Smooth muscle cell (in vitro differentiated cells): ENCODE results near the gene ZSCAN5A. TPM values are rescaled to one million over a fixed set of nuclear protein-coding genes. Genes with fewer than 3 reads are reported as not detected.

Experiments used
- DNase-seq: peaks from one replicate; lab custom pipeline; 2025; ENCODE audit not compliant: unreplicated experiment; lab: John Stamatoyannopoulos, UW
- H2AFZ ChIP-seq: fragments of 200-600 bp; sonication (generic); 2 replicates; pipeline ENCODE4 v1.6.0; 2016; ENCODE audit warnings: antibody characterized with exemption, low read depth, mild to moderate bottlenecking
- H3F3A ChIP-seq: fragments of 200-600 bp; sonication (generic); 2 replicates; pipeline ENCODE4 v1.6.0; 2017; ENCODE audit warnings: antibody characterized with exemption, low read depth
- H3K27ac ChIP-seq: fragments of 200-600 bp; sonication (generic); 2 replicates; pipeline ENCODE4 v1.5.1; 2016; ENCODE audit warnings: low read depth, mild to moderate bottlenecking
- H3K27me3 ChIP-seq: fragments of 200-600 bp; sonication (generic); 2 replicates; pipeline ENCODE4 v1.6.1; 2016; ENCODE audit warnings: low read depth, mild to moderate bottlenecking
- H3K36me3 ChIP-seq: fragments of 200-600 bp; sonication (generic); 2 replicates; pipeline ENCODE4 v1.5.1; 2016; ENCODE audit warnings: low read depth
- H3K4me1 ChIP-seq: fragments of 200-600 bp; sonication (generic); 2 replicates; pipeline ENCODE4 v1.5.1; 2016; ENCODE audit warnings: low read depth
- H3K4me2 ChIP-seq: fragments of 200-600 bp; sonication (generic); 2 replicates; pipeline ENCODE4 v1.6.0; 2016; ENCODE audit warnings: mild to moderate bottlenecking
- H3K4me3 ChIP-seq: fragments of 200-600 bp; sonication (generic); 2 replicates; pipeline ENCODE4 v1.5.1; 2016; ENCODE audit warnings: mild to moderate bottlenecking
- H3K79me2 ChIP-seq: fragments of 200-600 bp; sonication (generic); 2 replicates; pipeline ENCODE4 v1.6.0; 2016; ENCODE audit warnings: low read depth, mild to moderate bottlenecking
- H3K9ac ChIP-seq: fragments of 200-600 bp; sonication (generic); 2 replicates; pipeline ENCODE4 v1.6.0; 2016; ENCODE audit warnings: low read depth
- H3K9me3 ChIP-seq: fragments of 200-600 bp; sonication (generic); replicated peaks from 2 replicates; pipeline ENCODE4 v1.5.1; 2016; ENCODE audit warnings: low read depth
- H4K20me1 ChIP-seq: fragments of 200-600 bp; sonication (generic); 2 replicates; pipeline ENCODE4 v1.6.0; 2016; ENCODE audit warnings: low read depth
- WGBS: methylation state at CpG from one replicate; pipeline ENCODE4 v1.1.7; 2016; ENCODE audit warnings: low lambda C conversion rate; 5-methylcytosine and 5-hydroxymethylcytosine counted together
- polyA plus RNA-seq: library from polyadenylated mRNA; unstranded; fragments of >200 nt; fragmentation: Nextera tagmentation; extraction: Ambion mirVana; gene quantifications from 2 replicates; pipeline ENCODE4 v1.2.1, GENCODE V29; 2016
- total RNA-seq: library from RNA; depleted of rRNA; stranded (reverse); fragments of >200 nt; gene quantifications from 2 replicates; pipeline ENCODE4 v1.2.3, GENCODE V29; 2014
- TF ChIP-seq, protein P1 (sequence below): fragments of 200-600 bp; sonication (generic); IDR thresholded peaks from 2 replicates; pipeline ENCODE4 v1.5.1; 2017; ENCODE audit warnings: borderline replicate concordance, mild to moderate bottlenecking, antibody characterized with exemption; ENCODE audit not compliant: insufficient read depth, poor library complexity, severe bottlenecking

Gene ZSCAN5A
- total RNA-seq, result 4.7 and 7.4 TPM in 2 replicates
- polyA plus RNA-seq, result 5.3 and 11.0 TPM in 2 replicates

DNA sequence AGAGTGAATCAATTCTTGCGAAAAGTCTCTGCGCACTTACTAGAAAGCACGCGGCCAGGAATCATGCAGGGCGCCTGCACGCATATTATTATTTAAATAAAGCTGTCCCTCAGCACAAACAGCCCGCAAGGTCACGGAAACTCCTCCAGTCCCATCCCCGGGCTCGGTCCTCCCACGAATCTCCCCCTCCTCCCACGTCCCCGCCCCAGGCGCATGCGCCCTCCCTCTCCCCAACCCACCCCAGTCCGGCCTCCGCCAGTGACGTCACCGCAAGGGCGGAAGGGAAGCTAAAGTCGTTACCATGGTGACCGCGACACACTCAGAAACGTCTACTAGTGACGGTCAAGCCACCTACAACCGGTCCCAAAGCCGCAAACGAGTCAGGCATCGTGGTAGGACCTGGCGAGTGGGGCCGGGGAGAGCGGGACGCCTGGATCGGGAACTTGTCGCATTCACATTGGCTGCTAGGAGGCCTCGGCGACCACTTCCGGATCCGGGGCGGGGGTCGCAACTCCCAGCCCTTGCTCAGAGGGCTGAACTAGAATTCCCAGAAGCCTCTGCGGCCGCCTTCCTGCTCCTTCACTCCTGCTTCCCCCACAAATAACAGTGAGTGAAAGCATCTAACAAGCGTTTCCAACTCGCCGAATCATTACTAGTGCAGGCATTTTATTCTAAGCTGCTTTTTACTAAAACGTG, at the start of gene ZSCAN5A:
ZSCAN5A (minus strand) TSS at position 459 of the 696 bp plus-strand sequence. CDS start 89,793 bp downstream, outside the sequence.
- Histone ChIP-seq H3F3A (no peaks in the 10 kb centered on the region), H3K27me3 (no peaks in the 10 kb centered on the region), H3K4me2 (peak within 1 kb of the TSS; percentile 95), H3K9ac (peak within 1 kb of the TSS; percentile 95), H4K20me1 (no peaks in the 10 kb centered on the region), H3K9me3 (no peaks in the 10 kb centered on the region), H3K27ac (peak within 1 kb of the TSS; percentile 97), H3K36me3 (no peaks in the 10 kb centered on the region), H3K79me2 (peaks cover 11% of the 10 kb centered on the region), H3K4me3 (peak within 1 kb of the TSS; percentile 77), H3K4me1 (peaks cover 8% of the 10 kb centered on the region), H2AFZ (peak within 1 kb of the TSS; percentile 81)
- DNase-seq, result peak; percentile 100
- WGBS, result 1% methylated on average over 43 of the region's 47 CpGs
- TF ChIP-seq, protein P1, sequence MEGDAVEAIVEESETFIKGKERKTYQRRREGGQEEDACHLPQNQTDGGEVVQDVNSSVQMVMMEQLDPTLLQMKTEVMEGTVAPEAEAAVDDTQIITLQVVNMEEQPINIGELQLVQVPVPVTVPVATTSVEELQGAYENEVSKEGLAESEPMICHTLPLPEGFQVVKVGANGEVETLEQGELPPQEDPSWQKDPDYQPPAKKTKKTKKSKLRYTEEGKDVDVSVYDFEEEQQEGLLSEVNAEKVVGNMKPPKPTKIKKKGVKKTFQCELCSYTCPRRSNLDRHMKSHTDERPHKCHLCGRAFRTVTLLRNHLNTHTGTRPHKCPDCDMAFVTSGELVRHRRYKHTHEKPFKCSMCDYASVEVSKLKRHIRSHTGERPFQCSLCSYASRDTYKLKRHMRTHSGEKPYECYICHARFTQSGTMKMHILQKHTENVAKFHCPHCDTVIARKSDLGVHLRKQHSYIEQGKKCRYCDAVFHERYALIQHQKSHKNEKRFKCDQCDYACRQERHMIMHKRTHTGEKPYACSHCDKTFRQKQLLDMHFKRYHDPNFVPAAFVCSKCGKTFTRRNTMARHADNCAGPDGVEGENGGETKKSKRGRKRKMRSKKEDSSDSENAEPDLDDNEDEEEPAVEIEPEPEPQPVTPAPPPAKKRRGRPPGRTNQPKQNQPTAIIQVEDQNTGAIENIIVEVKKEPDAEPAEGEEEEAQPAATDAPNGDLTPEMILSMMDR, result no peak

DNA sequence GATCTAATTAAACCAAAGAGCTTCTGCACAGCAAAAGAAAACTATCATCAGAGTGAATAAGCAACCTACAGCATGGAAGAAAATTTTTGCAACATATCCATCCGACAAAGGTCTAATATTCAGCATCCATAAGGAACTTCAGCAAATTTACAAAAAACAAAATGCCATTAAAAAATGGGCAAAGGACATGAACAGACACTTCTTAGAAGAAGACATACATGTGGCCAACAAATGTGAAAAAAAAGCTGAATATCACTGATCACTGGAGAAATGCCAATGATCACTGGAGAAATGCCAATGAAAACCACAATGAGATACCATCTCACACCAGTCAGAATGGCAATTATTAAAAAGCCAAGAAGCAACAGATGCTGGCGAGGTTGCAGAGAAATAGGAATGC, 46.2 kb upstream of the ZSCAN5A start:
- DNase-seq, result no peak
- Histone ChIP-seq H3K79me2 (no peaks in the 10 kb centered on the region), H3F3A (no peaks in the 10 kb centered on the region), H3K9me3 (no peaks in the 10 kb centered on the region), H3K27ac (no peak overlapping the region), H3K36me3 (no peaks in the 10 kb centered on the region), H4K20me1 (no peaks in the 10 kb centered on the region), H3K4me3 (no peak overlapping the region), H3K27me3 (no peaks in the 10 kb centered on the region), H3K4me1 (no peaks in the 10 kb centered on the region), H2AFZ (no peak overlapping the region), H3K9ac (no peak overlapping the region), H3K4me2 (no peak overlapping the region)
- 88% methylated on average over 2 of the region's 2 CpGs for WGBS
- TF ChIP-seq, protein P1, result no peak

DNA sequence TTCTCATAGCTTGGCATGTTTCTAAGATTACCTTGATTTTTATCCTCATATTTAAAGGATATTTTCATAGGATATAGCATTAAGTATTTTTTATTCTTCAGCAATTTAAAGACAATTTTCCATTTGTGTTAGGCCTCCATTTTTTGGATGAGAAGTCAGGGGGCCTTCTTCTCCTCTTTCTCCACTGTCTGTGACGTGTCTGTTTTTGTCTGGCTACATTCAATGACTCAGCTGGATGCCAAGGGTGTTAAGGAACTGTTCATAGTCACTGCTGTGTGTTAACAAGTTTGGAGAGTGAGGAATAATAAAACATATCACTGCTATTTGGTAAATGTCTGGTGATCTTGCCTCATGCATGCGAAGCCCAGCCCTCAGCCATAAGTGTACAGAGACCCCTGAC, 42.3 kb upstream of the ZSCAN5A start:
- no peak for DNase-seq
- WGBS, result 58% methylated on average over 2 of the region's 2 CpGs
- H3K36me3 ChIP-seq, result no peaks in the 10 kb centered on the region
- TF ChIP-seq, protein P1, result no peak
- H3F3A ChIP-seq, result no peaks in the 10 kb centered on the region
- H3K79me2 ChIP-seq, result no peaks in the 10 kb centered on the region
- H3K4me2 ChIP-seq, result no peak overlapping the region
- H4K20me1 ChIP-seq, result no peaks in the 10 kb centered on the region
- no peaks in the 10 kb centered on the region for H3K4me1 ChIP-seq
- H3K9me3 ChIP-seq, result no peaks in the 10 kb centered on the region
- H3K9ac ChIP-seq, result no peak overlapping the region
- no peak overlapping the region for H3K27ac ChIP-seq
- no peak overlapping the region for H3K4me3 ChIP-seq
- H3K27me3 ChIP-seq, result no peaks in the 10 kb centered on the region
- no peak overlapping the region for H2AFZ ChIP-seq

GRCh38 chr19:56355517-56355916, 40.9 kb upstream of the ZSCAN5A start:
- Histone ChIP-seq H3K4me3 (no peak overlapping the region), H4K20me1 (no peaks in the 10 kb centered on the region), H3K9me3 (no peaks in the 10 kb centered on the region), H3K4me1 (no peaks in the 10 kb centered on the region), H3K79me2 (no peaks in the 10 kb centered on the region), H3K36me3 (no peaks in the 10 kb centered on the region), H3K9ac (no peak overlapping the region), H2AFZ (no peak overlapping the region), H3K27me3 (no peaks in the 10 kb centered on the region), H3F3A (no peaks in the 10 kb centered on the region), H3K27ac (no peak overlapping the region), H3K4me2 (no peak overlapping the region)
- TF ChIP-seq, protein P1, result no peak
- no peak for DNase-seq
- WGBS, result 89% methylated on average over 1 of the region's 1 CpG
